Neuronal stem cell (in vitro differentiated cells): ENCODE results near the gene PRPH.

ENCODE experiments used
- DNase-seq: peaks from one replicate; pipeline ENCODE4 v3.0.0-alpha.2; 2013; ENCODE audit warnings: low spot score
- H2AFZ ChIP-seq: one replicate; pipeline ENCODE4 v1.6.1; 2013; ENCODE audit warnings: mild to moderate bottlenecking, low read length, inconsistent platforms
- H2AK5ac ChIP-seq: 2 replicates; pipeline ENCODE4 v1.6.1; 2013; ENCODE audit warnings: low read depth, mild to moderate bottlenecking, inconsistent platforms, low read length, moderate library complexity, mixed read lengths
- H2BK120ac ChIP-seq: 2 replicates; pipeline ENCODE4 v1.6.1; 2013; ENCODE audit warnings: low read depth, mild to moderate bottlenecking, inconsistent platforms, low read length, moderate library complexity, mixed read lengths
- H2BK12ac ChIP-seq: one replicate; pipeline ENCODE4 v1.6.1; 2013; ENCODE audit warnings: low read length, inconsistent platforms
- H2BK15ac ChIP-seq: 2 replicates; pipeline ENCODE4 v1.6.1; 2013; ENCODE audit warnings: mild to moderate bottlenecking, low read length, inconsistent platforms, mixed read lengths
- H2BK5ac ChIP-seq: one replicate; pipeline ENCODE4 v1.6.1; 2013; ENCODE audit warnings: inconsistent platforms, mild to moderate bottlenecking, low read length, moderate library complexity
- H3K14ac ChIP-seq: one replicate; pipeline ENCODE4 v1.6.1; 2013; ENCODE audit warnings: low read length, inconsistent platforms
- H3K18ac ChIP-seq: 2 replicates; pipeline ENCODE4 v1.6.1; 2013; ENCODE audit warnings: low read length, inconsistent platforms
- H3K23ac ChIP-seq: 2 replicates; pipeline ENCODE4 v1.6.1; 2013; ENCODE audit warnings: low read depth, mild to moderate bottlenecking, mixed read lengths, low read length, inconsistent platforms; ENCODE audit not compliant: poor library complexity
- H3K27ac ChIP-seq: replicated peaks from 3 replicates; pipeline ENCODE4 v1.5.1; 2013; ENCODE audit warnings: low read length, inconsistent platforms
- H3K27me3 ChIP-seq, 3 experiments: 2 replicates each; pipeline ENCODE4 v1.6.1; 2013; ENCODE audit warnings: low read length in 3 of 3, mild to moderate bottlenecking in 2 of 3, inconsistent platforms in 1 of 3, low read depth in 1 of 3, mixed read lengths in 1 of 3, moderate library complexity in 1 of 3; ENCODE audit not compliant: control insufficient read depth in 3 of 3, insufficient read depth in 3 of 3
- H3K36me3 ChIP-seq, 2 donors: replicated peaks in 1 of 2; 2 replicates each; pipeline ENCODE4 v1.6.1; 2013; ENCODE audit warnings: low read length in 2 of 2; ENCODE audit not compliant: control insufficient read depth in 2 of 2, insufficient read depth in 2 of 2
- H3K4ac ChIP-seq: 2 replicates; pipeline ENCODE4 v1.6.1; 2013; ENCODE audit warnings: inconsistent platforms, mild to moderate bottlenecking, low read length, moderate library complexity
- H3K4me1 ChIP-seq, 2 donors: 1 replicate in 1 of 2; 2 replicates in 1 of 2; pipeline ENCODE4 v1.6.1; 2013; ENCODE audit warnings: low read length in 2 of 2, low read depth in 1 of 2; ENCODE audit not compliant: control insufficient read depth in 2 of 2, insufficient read depth in 1 of 2
- H3K4me2 ChIP-seq: one replicate; pipeline ENCODE4 v1.6.1; 2013; ENCODE audit warnings: mild to moderate bottlenecking, low read length, inconsistent platforms; ENCODE audit not compliant: insufficient read depth, poor library complexity, severe bottlenecking
- H3K4me3 ChIP-seq, 2 donors: 2 replicates each; pipeline ENCODE4 v1.5.1; 2013; ENCODE audit warnings: low read length in 2 of 2, mild to moderate bottlenecking in 2 of 2, inconsistent platforms in 1 of 2, moderate library complexity in 1 of 2
- H3K79me1 ChIP-seq: one replicate; pipeline ENCODE4 v1.6.1; 2013; ENCODE audit warnings: low read depth, mild to moderate bottlenecking, inconsistent platforms, low read length, moderate library complexity
- H3K9ac ChIP-seq: one replicate; pipeline ENCODE4 v1.6.1; 2013; ENCODE audit warnings: mild to moderate bottlenecking, low read depth, low read length, inconsistent platforms; ENCODE audit not compliant: poor library complexity
- H3K9me3 ChIP-seq, 2 donors: replicated peaks in 1 of 2; 2 replicates each; pipeline versions ENCODE3 to v1.6.1; 2013; ENCODE audit warnings: low read length in 2 of 2, mild to moderate bottlenecking in 2 of 2, inconsistent platforms in 1 of 2, low read depth in 1 of 2, mixed read lengths in 1 of 2, moderate library complexity in 1 of 2; ENCODE audit not compliant: control insufficient read depth in 2 of 2, insufficient read depth in 1 of 2
- H4K8ac ChIP-seq: one replicate; pipeline ENCODE4 v1.6.1; 2013; ENCODE audit warnings: low read depth, mild to moderate bottlenecking, inconsistent platforms, low read length, moderate library complexity
- H4K91ac ChIP-seq: one replicate; pipeline ENCODE4 v1.6.1; 2013; ENCODE audit warnings: low read length, low read depth, mild to moderate bottlenecking, inconsistent platforms; ENCODE audit not compliant: poor library complexity
- WGBS, 2 donors: extraction: QIAGEN DNeasy Blood & Tissue Kit; methylation state at CpG; one replicate each; pipeline ENCODE4 v1.1.7; 2013; ENCODE audit warnings: missing lambda C conversion rate in 2 of 2, mixed read lengths in 1 of 2; ENCODE audit not compliant: insufficient read length in 2 of 2, insufficient replicate concordance in 1 of 2; ENCODE audit errors: extremely low coverage in 2 of 2; 5-methylcytosine and 5-hydroxymethylcytosine counted together

PRPH gene

DNA sequence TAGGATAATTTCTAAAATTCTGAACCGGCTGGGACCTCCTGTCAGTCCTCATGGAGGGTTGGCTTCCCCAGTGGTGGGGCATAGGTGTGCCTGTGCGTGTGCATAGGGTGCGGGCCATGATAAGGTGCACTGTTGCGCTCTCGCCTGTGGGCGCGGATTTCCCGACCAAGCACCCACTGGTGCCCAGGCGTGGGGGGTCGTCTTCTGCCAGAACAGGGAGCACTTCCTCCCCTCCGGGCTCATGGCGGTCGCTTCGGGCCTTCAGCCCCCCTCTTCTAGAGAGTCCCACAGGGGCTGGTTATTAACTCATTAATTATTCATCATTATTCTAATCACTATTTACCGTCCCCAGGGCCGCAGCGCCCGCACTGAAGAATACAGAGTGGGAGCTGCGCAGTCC lies 39.3 kb downstream of the PRPH start:
- Histone ChIP-seq H3K27me3 (peaks cover 20 to 63% (median 45%) of the 10 kb centered on the region in 3 experiments), H2BK15ac (no peak overlapping the region), H2BK120ac (no peak overlapping the region), H2BK12ac (no peak overlapping the region), H3K14ac (no peak overlapping the region), H3K23ac (no peak overlapping the region), H3K36me3 (peaks cover 16 to 23% of the 10 kb centered on the region in 2 donors), H3K27ac (no peak overlapping the region), H2AFZ (no peak overlapping the region), H2AK5ac (no peak overlapping the region), H4K8ac (no peak overlapping the region), H2BK5ac (no peak overlapping the region), H3K4ac (no peak overlapping the region), H3K9ac (no peak overlapping the region), H3K4me3 (no peak overlapping the region), H3K4me1 (peaks cover 5 to 20% of the 10 kb centered on the region in 2 donors), H4K91ac (no peak overlapping the region), H3K4me2 (no peak overlapping the region), H3K79me1 (peaks cover 1% of the 10 kb centered on the region), H3K18ac (no peak overlapping the region), H3K9me3 (peaks cover 0 to 5% of the 10 kb centered on the region in 2 donors)
- DNase-seq, result no peak
- WGBS, 2 donors, result no CpG with 5 or more reads among the region's 19 CpGs

DNA sequence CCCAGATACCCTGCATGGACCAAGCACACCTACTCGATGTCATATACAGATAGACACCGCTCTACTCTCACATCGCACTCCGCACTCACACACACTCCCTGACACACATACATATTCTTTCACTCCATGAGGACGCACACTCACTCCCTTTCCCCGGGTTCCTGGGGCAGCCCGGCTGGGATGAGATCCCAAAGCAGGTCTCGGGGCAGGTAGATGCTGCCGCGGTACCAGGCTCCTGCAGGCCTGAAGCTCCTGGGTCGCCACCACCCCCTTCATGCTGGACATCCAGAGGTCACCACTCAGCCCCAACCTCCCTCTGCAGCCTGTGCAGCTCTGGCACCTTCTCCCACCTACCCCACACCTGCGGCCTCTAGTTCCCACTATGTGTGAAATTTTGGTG lies 39.7 kb downstream of the PRPH start:
- H3K4me3 ChIP-seq, result no peak overlapping the region
- peaks cover 12 to 18% of the 10 kb centered on the region in 2 donors for H3K36me3 ChIP-seq
- no peak overlapping the region for H3K9ac ChIP-seq
- H3K4ac ChIP-seq, result no peak overlapping the region
- H3K23ac ChIP-seq, result peak overlapping the region; percentile 34
- no peak overlapping the region for H3K4me2 ChIP-seq
- peaks cover 20 to 68% (median 50%) of the 10 kb centered on the region in 3 experiments for H3K27me3 ChIP-seq
- H2BK15ac ChIP-seq, result no peak overlapping the region
- H2BK5ac ChIP-seq, result no peak overlapping the region
- no peak overlapping the region for H2BK120ac ChIP-seq
- H3K27ac ChIP-seq, result no peak overlapping the region
- H3K4me1 ChIP-seq, result peaks cover 5 to 24% of the 10 kb centered on the region in 2 donors
- no peak overlapping the region for H4K91ac ChIP-seq
- no peak overlapping the region for H4K8ac ChIP-seq
- WGBS, 2 donors, result 100% methylated on average over 4 of the region's 12 CpGs; no CpG with 5 or more reads in 1 of the 2 donors
- no peak overlapping the region for H2AFZ ChIP-seq
- H3K9me3 ChIP-seq, result peaks cover 0 to 5% of the 10 kb centered on the region in 2 donors
- H3K18ac ChIP-seq, result no peak overlapping the region
- H3K79me1 ChIP-seq, result peaks cover 1% of the 10 kb centered on the region
- DNase-seq, result no peak
- no peak overlapping the region for H3K14ac ChIP-seq
- no peak overlapping the region for H2BK12ac ChIP-seq
- peak overlapping the region; percentile 47 for H2AK5ac ChIP-seq

GRCh38 chr12:49335118-49335954 lies 40.4 kb downstream of the PRPH start:
- no peaks in the 10 kb centered on the region for H3K79me1 ChIP-seq
- H3K4ac ChIP-seq, result no peak overlapping the region
- H4K8ac ChIP-seq, result no peak overlapping the region
- H3K18ac ChIP-seq, result no peak overlapping the region
- no peak overlapping the region for H3K9ac ChIP-seq
- WGBS, 2 donors, result no CpG with 5 or more reads among the region's 16 CpGs
- no peak for DNase-seq
- H2BK5ac ChIP-seq, result no peak overlapping the region
- peaks cover 20 to 74% (median 56%) of the 10 kb centered on the region in 3 experiments for H3K27me3 ChIP-seq
- H2BK15ac ChIP-seq, result peak overlapping the region; percentile 70
- H3K4me1 ChIP-seq, result peaks cover 5 to 27% of the 10 kb centered on the region in 2 donors
- peak overlapping the region; percentile 67 for H3K23ac ChIP-seq
- H3K14ac ChIP-seq, result no peak overlapping the region
- H3K4me3 ChIP-seq, result no peak overlapping the region
- H3K27ac ChIP-seq, result no peak overlapping the region
- H3K36me3 ChIP-seq, result peaks cover 9 to 12% of the 10 kb centered on the region in 2 donors
- H2AFZ ChIP-seq, result no peak overlapping the region
- no peak overlapping the region for H2BK12ac ChIP-seq
- H3K4me2 ChIP-seq, result no peak overlapping the region
- H2AK5ac ChIP-seq, result peak overlapping the region; percentile 50
- peak overlapping the region; percentile 52 for H2BK120ac ChIP-seq
- H3K9me3 ChIP-seq, result peaks cover 0 to 5% of the 10 kb centered on the region in 2 donors
- H4K91ac ChIP-seq, result no peak overlapping the region

DNA sequence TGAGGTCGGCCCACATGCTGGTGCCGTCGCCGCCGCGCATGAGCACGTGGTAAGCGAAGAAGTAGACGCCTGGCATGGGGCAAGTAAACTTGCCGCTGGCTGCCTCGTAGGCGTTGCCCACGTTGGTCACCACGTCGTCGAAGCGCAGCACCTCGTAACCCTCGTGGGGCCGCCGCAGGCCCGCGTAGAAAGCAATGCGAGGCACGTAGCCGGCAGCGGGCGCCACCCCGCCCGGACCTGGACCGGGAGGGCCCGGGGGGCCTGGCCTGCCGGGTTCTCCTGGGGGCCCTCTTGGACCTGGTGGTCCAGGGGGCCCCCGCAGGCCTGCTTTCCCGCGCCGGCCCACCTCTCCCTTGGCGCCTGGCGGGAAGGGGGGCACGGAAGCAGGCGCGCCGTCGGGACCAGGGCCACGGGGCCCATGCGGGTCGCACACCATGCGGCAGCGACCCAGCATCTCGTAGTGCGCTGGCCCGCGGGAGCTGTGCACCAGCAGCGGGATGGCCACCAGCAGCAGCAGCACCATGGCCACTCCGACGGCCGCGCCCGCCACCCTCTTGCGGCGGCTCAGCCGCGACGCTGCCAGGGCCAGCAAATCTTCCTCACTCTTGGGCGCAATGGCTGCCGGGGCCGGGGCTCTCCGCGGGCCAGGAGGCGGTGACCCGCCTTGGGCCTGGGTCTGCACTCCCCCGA lies 41.2 kb downstream of the PRPH start:
- peak overlapping the region; percentile 52 for H2BK120ac ChIP-seq
- peak overlapping the region; percentile 70 for H2BK15ac ChIP-seq
- peak overlapping the region; percentile 50 for H2AK5ac ChIP-seq
- H4K91ac ChIP-seq, result peak overlapping the region; percentile 66
- H3K4me1 ChIP-seq, result peaks cover 10 to 35% of the 10 kb centered on the region in 2 donors
- peak overlapping the region; percentile 97 for H2AFZ ChIP-seq
- peaks cover 20 to 81% (median 64%) of the 10 kb centered on the region in 3 experiments for H3K27me3 ChIP-seq
- H3K4ac ChIP-seq, result no peak overlapping the region
- H4K8ac ChIP-seq, result peak overlapping the region; percentile 79
- no peak overlapping the region for H3K14ac ChIP-seq
- H2BK12ac ChIP-seq, result no peak overlapping the region
- H3K4me3 ChIP-seq, result no peak overlapping the region
- no peak for DNase-seq
- H3K9ac ChIP-seq, result no peak overlapping the region
- peaks cover 0 to 5% of the 10 kb centered on the region in 2 donors for H3K9me3 ChIP-seq
- no peak overlapping the region for H3K27ac ChIP-seq
- H3K4me2 ChIP-seq, result peak overlapping the region; percentile 76
- H3K36me3 ChIP-seq, result peaks cover 4% of the 10 kb centered on the region in 2 donors
- H3K18ac ChIP-seq, result peak overlapping the region; percentile 81
- no peak overlapping the region for H2BK5ac ChIP-seq
- H3K79me1 ChIP-seq, result no peaks in the 10 kb centered on the region
- no CpG with 5 or more reads among the region's 72 CpGs for WGBS, 2 donors
- H3K23ac ChIP-seq, result peak overlapping the region; percentile 86
